Mesenchymal stem cell (in vitro differentiated cells and primary cell): ENCODE measurements around the gene RASSF1.

Source experiments
- DNase-seq: peaks from one replicate; pipeline ENCODE4 v3.0.0-alpha.2; 2013
- H2AFZ ChIP-seq: one replicate; pipeline ENCODE4 v1.6.1; 2013; ENCODE audit warnings: low read depth, mild to moderate bottlenecking, control low read depth, inconsistent platforms, low read length, moderate library complexity
- H2AK5ac ChIP-seq: 2 replicates; pipeline ENCODE4 v1.6.1; 2013; ENCODE audit warnings: low read length, moderate library complexity, mild to moderate bottlenecking, inconsistent platforms; ENCODE audit not compliant: severe bottlenecking
- H2BK120ac ChIP-seq: one replicate; pipeline ENCODE4 v1.6.1; 2013; ENCODE audit warnings: low read depth, mild to moderate bottlenecking, inconsistent platforms, low read length, moderate library complexity
- H2BK12ac ChIP-seq, 2 experiments: one replicate each; pipeline ENCODE4 v1.6.1; 2013; ENCODE audit warnings: inconsistent platforms in 2 of 2, low read length in 2 of 2, mild to moderate bottlenecking in 2 of 2, moderate library complexity in 2 of 2, control low read depth in 1 of 2
- H2BK15ac ChIP-seq: one replicate; pipeline ENCODE4 v1.6.1; 2013; ENCODE audit warnings: mild to moderate bottlenecking, low read depth, inconsistent platforms; ENCODE audit not compliant: poor library complexity, severe bottlenecking
- H2BK5ac ChIP-seq: 2 replicates; pipeline ENCODE4 v1.6.1; 2013; ENCODE audit warnings: low read depth, mild to moderate bottlenecking, low read length, control low read depth, inconsistent platforms; ENCODE audit not compliant: poor library complexity, severe bottlenecking
- H3K14ac ChIP-seq, 2 experiments: one replicate each; pipeline ENCODE4 v1.6.1; 2013; ENCODE audit warnings: inconsistent platforms in 2 of 2, low read length in 2 of 2, control low read depth in 1 of 2, mild to moderate bottlenecking in 1 of 2, moderate library complexity in 1 of 2
- H3K18ac ChIP-seq, 2 experiments: one replicate each; pipeline ENCODE4 v1.6.1; 2013; ENCODE audit warnings: inconsistent platforms in 2 of 2, low read length in 2 of 2, control low read depth in 1 of 2, low read depth in 1 of 2, mild to moderate bottlenecking in 1 of 2
- H3K23ac ChIP-seq, 2 experiments: one replicate each; pipeline ENCODE4 v1.6.1; 2013; ENCODE audit warnings: inconsistent platforms in 2 of 2, low read length in 2 of 2, mild to moderate bottlenecking in 2 of 2, moderate library complexity in 2 of 2, control low read depth in 1 of 2
- H3K27ac ChIP-seq: 2 replicates; pipeline ENCODE4 v1.5.1; 2013; ENCODE audit warnings: mild to moderate bottlenecking, moderate library complexity, low read length, control low read depth, inconsistent platforms; ENCODE audit not compliant: poor library complexity, severe bottlenecking
- H3K27me3 ChIP-seq, 2 experiments: 2 replicates each; pipeline versions ENCODE4 v1.6.1 to v1.7.0; 2013; ENCODE audit warnings: low read length in 2 of 2, mild to moderate bottlenecking in 2 of 2, moderate library complexity in 2 of 2, control low read depth in 1 of 2, inconsistent platforms in 1 of 2; ENCODE audit not compliant: control insufficient read depth in 1 of 2, insufficient read depth in 1 of 2
- H3K36me3 ChIP-seq, 2 experiments: 2 replicates each; pipeline versions ENCODE4 v1.6.1 to v1.7.0; 2013; ENCODE audit warnings: low read length in 2 of 2, control low read depth in 1 of 2, inconsistent platforms in 1 of 2, low read depth in 1 of 2, mild to moderate bottlenecking in 1 of 2; ENCODE audit not compliant: insufficient read depth in 2 of 2, control insufficient read depth in 1 of 2
- H3K4ac ChIP-seq, 2 experiments: one replicate each; pipeline ENCODE4 v1.6.1; 2013; ENCODE audit warnings: inconsistent platforms in 2 of 2, low read length in 2 of 2, mild to moderate bottlenecking in 2 of 2, moderate library complexity in 2 of 2, control low read depth in 1 of 2, low read depth in 1 of 2
- H3K4me1 ChIP-seq: 2 replicates; pipeline ENCODE4 v1.6.1; 2013; ENCODE audit warnings: low read depth, low read length, control low read depth; ENCODE audit not compliant: control insufficient read depth, insufficient read depth
- H3K4me2 ChIP-seq: 2 replicates; pipeline ENCODE4 v1.6.1; 2013; ENCODE audit warnings: low read length, mild to moderate bottlenecking, inconsistent platforms; ENCODE audit not compliant: poor library complexity, severe bottlenecking
- H3K4me3 ChIP-seq, 2 experiments: 2 replicates each; pipeline versions ENCODE4 v1.5.1 to v1.7.0; 2013; ENCODE audit warnings: low read length in 2 of 2, mild to moderate bottlenecking in 2 of 2, control low read depth in 1 of 2, low read depth in 1 of 2; ENCODE audit not compliant: insufficient read depth in 1 of 2
- H3K79me1 ChIP-seq: replicated peaks from 2 replicates; pipeline ENCODE4 v1.6.1; 2013; ENCODE audit warnings: mild to moderate bottlenecking, control low read depth, low read length, inconsistent platforms; ENCODE audit not compliant: poor library complexity, severe bottlenecking
- H3K9ac ChIP-seq: 2 replicates; pipeline ENCODE4 v1.7.0; 2013; ENCODE audit warnings: mild to moderate bottlenecking, low read length, moderate library complexity
- H3K9me3 ChIP-seq: 2 replicates; pipeline ENCODE4 v1.7.0; 2013; ENCODE audit warnings: mild to moderate bottlenecking, low read length; ENCODE audit not compliant: control insufficient read depth
- H4K8ac ChIP-seq: one replicate; pipeline ENCODE4 v1.6.1; 2013; ENCODE audit warnings: inconsistent platforms, mild to moderate bottlenecking, low read length, moderate library complexity
- H4K91ac ChIP-seq: one replicate; pipeline ENCODE4 v1.6.1; 2013; ENCODE audit warnings: mild to moderate bottlenecking, low read length, inconsistent platforms
- WGBS: methylation state at CpG from one replicate; pipeline ENCODE4 v1.1.7; 2013; ENCODE audit warnings: mixed read lengths; 5-methylcytosine and 5-hydroxymethylcytosine counted together

The RASSF1 gene

DNA sequence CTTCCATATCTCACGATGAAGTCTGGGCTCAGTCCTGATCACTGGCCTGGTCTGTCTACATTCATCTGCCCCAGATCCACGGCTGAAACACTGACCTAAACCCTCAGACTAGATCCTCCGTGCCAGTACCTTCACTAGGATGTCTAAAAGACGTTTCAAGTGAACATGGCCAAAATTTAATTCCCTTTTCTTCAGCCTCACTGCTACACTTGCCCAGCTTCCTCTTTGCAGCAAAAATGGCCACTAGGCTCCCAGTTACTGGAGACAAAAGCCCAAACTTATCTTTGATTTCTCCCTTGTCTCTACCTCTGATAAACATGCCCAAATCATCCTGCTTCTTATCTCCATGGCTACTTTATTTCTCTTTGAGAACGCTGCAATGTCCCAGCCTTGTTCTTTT, 1.7 kb downstream of the RASSF1 start:
- Histone ChIP-seq H2BK12ac (no peak overlapping the region), H2AK5ac (peak overlapping the region; percentile 15), H3K4me1 (peaks cover 30% of the 10 kb centered on the region), H2BK120ac (no peak overlapping the region), H3K18ac (no peak overlapping the region), H3K4me3 (peak overlapping the region in 1 of 2 experiments; percentile 93), H3K9me3 (no peaks in the 10 kb centered on the region), H3K36me3 (no peaks in the 10 kb centered on the region), H3K79me1 (peaks cover 6% of the 10 kb centered on the region), H3K9ac (peak overlapping the region; percentile 97), H2BK5ac (no peak overlapping the region), H2BK15ac (peak overlapping the region; percentile 92), H2AFZ (no peak overlapping the region), H3K27ac (no peak overlapping the region), H4K91ac (no peak overlapping the region), H3K23ac (no peak overlapping the region), H3K4ac (no peak overlapping the region), H3K4me2 (no peak overlapping the region), H3K27me3 (no peaks in the 10 kb centered on the region), H4K8ac (no peak overlapping the region), H3K14ac (no peak overlapping the region)
- WGBS, result 94% methylated on average over 5 of the region's 5 CpGs
- no peak for DNase-seq

DNA sequence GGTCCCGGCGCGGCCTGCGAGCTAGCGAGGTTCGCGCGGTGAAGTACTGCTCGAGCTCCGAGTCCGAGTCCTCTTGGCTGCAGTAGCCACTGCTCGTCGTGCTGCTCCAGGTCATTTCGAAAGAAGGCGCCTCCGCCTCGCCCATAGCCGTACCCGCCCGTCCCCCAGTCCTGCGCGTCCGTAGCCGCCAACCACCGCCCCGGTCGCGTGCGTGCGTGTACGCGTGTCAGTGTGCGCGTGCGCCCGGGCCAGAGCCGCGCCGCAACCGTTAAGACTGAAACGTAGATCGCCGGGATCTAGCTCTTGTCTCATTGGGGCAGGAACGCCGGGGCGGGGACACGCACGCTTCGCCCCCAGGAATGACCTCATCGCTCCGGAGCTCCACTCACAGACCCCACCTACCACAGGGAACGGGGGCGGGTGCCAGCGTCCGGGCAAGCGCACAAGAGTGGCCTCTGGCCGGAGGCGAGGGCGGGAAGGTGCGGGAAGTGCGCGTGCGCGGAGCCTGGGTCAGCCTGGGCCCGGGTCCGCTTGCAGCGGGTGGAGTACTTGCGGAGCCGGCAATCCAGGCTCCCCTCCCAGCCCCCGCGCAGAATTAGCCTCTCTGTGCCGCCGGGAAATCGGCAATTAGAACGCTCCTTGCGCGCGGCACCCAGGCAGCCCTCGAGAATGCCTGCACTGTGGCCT, 3.3 kb downstream of the RASSF1 start:
- Histone ChIP-seq H3K4me3 (peak overlapping the region; percentile 86 to 93), H3K9me3 (no peaks in the 10 kb centered on the region), H3K4me1 (peaks cover 37% of the 10 kb centered on the region), H2AFZ (peak overlapping the region; percentile 74), H3K27ac (peak overlapping the region; percentile 91), H3K4me2 (peak overlapping the region; percentile 86), H2BK15ac (peak overlapping the region; percentile 89), H3K9ac (peak overlapping the region; percentile 97), H4K91ac (peak overlapping the region; percentile 98), H2BK5ac (peak overlapping the region; percentile 71), H3K36me3 (peaks cover under 1 to 7% of the 10 kb centered on the region in 2 experiments), H3K23ac (peak overlapping the region in 1 of 2 experiments; percentile 90), H3K14ac (peak overlapping the region in 1 of 2 experiments; percentile 68), H4K8ac (peak overlapping the region; percentile 100), H2BK12ac (peak overlapping the region in 1 of 2 experiments; percentile 42), H3K27me3 (no peaks in the 10 kb centered on the region), H2BK120ac (no peak overlapping the region), H3K79me1 (peaks cover 7% of the 10 kb centered on the region), H3K18ac (peak overlapping the region; percentile 88 to 97), H2AK5ac (no peak overlapping the region), H3K4ac (peak overlapping the region; percentile 96 to 99)
- peak; percentile 99 for DNase-seq
- under 1% methylated on average over 75 of the region's 79 CpGs for WGBS

GRCh38 chr3:50336452-50337174, 4.0 kb downstream of the RASSF1 start:
- peak overlapping the region; percentile 34 for H2BK5ac ChIP-seq

More at GRCh38 chr3:50336452-50337174, 4.0 kb downstream of the RASSF1 start:
- Histone ChIP-seq H2BK120ac (no peak overlapping the region), H3K79me1 (peaks cover 11% of the 10 kb centered on the region), H2BK15ac (peak overlapping the region; percentile 60), H3K4me2 (peak overlapping the region; percentile 86), H3K9ac (peak overlapping the region; percentile 97), H3K18ac (peak overlapping the region; percentile 77 to 97), H3K27me3 (no peaks in the 10 kb centered on the region), H3K36me3 (peaks cover 8 to 14% of the 10 kb centered on the region in 2 experiments), H2AFZ (peak overlapping the region; percentile 74), H3K4ac (peak overlapping the region; percentile 59 to 80), H4K91ac (peak overlapping the region; percentile 88), H2BK12ac (peak overlapping the region in 1 of 2 experiments; percentile 18), H3K14ac (peak overlapping the region in 1 of 2 experiments; percentile 68), H3K27ac (peak overlapping the region; percentile 91), H3K4me1 (peaks cover 37% of the 10 kb centered on the region), H3K23ac (peak overlapping the region in 1 of 2 experiments; percentile 90), H3K4me3 (peak overlapping the region; percentile 86 to 93), H3K9me3 (no peaks in the 10 kb centered on the region), H2AK5ac (no peak overlapping the region), H4K8ac (peak overlapping the region; percentile 86)
- no peak for DNase-seq
- under 1% methylated on average over 27 of the region's 31 CpGs for WGBS
